ENCODE results near the gene ZC3H18. TPM values are rescaled to one million over a fixed set of nuclear protein-coding genes. Genes with fewer than 3 reads are reported as not detected.

The ZC3H18 gene
- total and polyA plus RNA-seq, 12 donors, result 18.3 to 28.7 (median 22.0) TPM

DNA sequence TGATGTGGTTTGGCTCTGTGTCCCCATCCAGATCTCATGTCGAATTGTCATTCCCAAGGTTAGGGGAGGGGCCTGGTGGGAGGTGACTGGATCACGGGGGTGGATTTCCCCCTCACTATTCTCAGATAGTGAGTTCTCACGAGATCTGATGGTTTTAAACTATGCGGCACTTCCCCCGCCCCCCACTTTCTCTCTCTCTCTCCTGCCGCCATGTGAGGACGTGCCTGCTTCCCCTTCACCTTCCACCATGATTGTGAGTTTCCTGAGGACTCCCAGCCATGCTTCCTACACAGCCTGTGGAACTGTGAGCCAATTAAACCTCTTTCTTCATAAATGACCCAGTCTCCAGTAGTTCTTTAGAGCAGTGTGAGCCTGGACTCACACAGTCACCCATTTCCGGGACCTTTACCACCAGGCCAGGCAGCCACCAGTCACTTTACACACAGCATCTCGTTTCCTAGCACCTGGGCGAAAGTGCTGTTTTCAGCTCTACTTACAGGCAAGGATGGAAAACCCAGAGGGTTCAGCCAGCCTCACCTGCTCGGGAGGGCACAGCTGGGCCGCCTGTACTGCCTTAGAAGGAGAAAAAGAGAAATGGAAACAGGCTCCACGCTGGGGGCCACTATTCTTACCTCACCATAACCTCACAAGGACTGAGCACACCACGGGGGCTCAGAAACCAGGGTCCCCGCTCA is 13.8 kb upstream of the ZC3H18 start:
- 73 to 83% methylated on average over 13 to 15 of the region's 15 CpGs for WGBS, 2 donors
- peaks cover 0 to 10% (median 4%) of the 10 kb centered on the region in 9 donors for H3K4me1 ChIP-seq
- H3K4me3 ChIP-seq, result no peak overlapping the region
- no peak for ATAC-seq
- intact Hi-C loops (cut with DNase I), result loop anchor here in 1 of 10 donors (10.0 kb wide), 1 partner anchor 112 kb away; no protein-coding TSS in a partner anchor
- no peak overlapping the region for H3K27ac ChIP-seq
- DNase-seq, result no peak
- no peaks in the 10 kb centered on the region for H3K36me3 ChIP-seq
- peaks cover 0 to 56% (median 30%) of the 10 kb centered on the region in 7 donors for H3K27me3 ChIP-seq
- TF ChIP-seq, protein P1, sequence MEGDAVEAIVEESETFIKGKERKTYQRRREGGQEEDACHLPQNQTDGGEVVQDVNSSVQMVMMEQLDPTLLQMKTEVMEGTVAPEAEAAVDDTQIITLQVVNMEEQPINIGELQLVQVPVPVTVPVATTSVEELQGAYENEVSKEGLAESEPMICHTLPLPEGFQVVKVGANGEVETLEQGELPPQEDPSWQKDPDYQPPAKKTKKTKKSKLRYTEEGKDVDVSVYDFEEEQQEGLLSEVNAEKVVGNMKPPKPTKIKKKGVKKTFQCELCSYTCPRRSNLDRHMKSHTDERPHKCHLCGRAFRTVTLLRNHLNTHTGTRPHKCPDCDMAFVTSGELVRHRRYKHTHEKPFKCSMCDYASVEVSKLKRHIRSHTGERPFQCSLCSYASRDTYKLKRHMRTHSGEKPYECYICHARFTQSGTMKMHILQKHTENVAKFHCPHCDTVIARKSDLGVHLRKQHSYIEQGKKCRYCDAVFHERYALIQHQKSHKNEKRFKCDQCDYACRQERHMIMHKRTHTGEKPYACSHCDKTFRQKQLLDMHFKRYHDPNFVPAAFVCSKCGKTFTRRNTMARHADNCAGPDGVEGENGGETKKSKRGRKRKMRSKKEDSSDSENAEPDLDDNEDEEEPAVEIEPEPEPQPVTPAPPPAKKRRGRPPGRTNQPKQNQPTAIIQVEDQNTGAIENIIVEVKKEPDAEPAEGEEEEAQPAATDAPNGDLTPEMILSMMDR (IDR thresholded peaks at IDR 0.05), result no peak
- no peaks in the 10 kb centered on the region for H3K9me3 ChIP-seq

DNA sequence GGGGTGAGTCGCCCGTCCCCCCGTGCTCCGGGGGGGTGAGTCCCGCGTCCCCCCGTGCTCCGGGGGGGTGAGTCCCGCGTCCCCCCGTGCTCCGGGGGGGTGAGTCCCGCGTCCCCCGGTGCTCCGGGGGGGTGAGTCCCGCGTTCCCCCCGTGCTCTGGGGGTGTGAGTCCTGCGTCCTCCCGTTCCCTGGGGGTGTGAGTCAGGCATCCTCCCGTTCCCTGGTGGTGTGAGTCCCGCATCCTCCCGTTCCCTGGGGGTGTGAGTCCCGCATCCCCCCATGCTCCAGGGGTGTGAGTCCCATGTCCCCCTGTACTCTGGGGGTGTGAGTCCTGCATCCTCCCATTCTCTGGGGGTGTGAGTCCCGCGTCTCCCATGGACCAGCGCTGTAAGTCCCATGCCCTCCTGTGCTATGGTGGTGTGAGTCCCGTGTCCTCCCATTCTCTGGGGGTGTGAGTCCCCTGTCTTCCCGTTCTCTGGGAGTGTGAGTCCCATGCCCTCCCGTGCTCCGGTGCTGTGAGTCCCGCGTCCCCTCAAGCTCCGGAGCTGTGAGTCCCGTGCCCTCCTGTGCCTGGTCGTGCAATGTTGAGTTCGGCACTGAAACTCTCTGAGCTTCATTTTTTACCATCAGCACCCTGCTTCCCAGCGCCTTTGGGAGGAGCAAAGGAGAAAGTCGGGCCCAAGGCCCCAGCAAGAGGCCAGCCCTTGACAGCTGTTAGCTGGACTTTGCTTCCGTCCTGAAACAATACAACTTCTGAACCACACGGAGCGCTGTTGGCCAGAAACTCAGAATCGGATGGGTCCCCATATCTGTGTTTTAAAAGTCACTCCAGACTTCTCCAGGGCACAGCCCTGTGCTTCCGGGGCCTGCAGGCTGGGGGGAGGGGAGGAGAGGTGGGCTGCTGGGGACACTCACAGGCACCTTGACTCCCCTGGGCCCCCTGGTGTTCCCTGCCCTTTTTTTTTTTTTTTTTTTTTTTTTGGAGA is 11.5 kb upstream of the ZC3H18 start:
- intact Hi-C loops (cut with DNase I), result loop anchor here in 1 of 10 donors (10.0 kb wide), 1 partner anchor 114 kb away; no protein-coding TSS in a partner anchor
- Histone ChIP-seq H3K27ac (no peak overlapping the region), H3K27me3 (peaks cover 0 to 43% (median 27%) of the 10 kb centered on the region in 7 donors), H3K4me1 (peaks cover 0 to 16% (median 8%) of the 10 kb centered on the region in 9 donors), H3K4me3 (no peak overlapping the region), H3K36me3 (no peaks in the 10 kb centered on the region), H3K9me3 (no peaks in the 10 kb centered on the region)
- TF ChIP-seq, protein P1 (IDR thresholded peaks at IDR 0.05), result peak; percentile 18 to 64 (median 53)
- ATAC-seq, result peak; percentile 31 to 82 (median 72)
- WGBS, 2 donors, result 46 to 49% methylated on average over 34 to 44 of the region's 45 CpGs
- DNase-seq, result peak; percentile 61 to 78

DNA sequence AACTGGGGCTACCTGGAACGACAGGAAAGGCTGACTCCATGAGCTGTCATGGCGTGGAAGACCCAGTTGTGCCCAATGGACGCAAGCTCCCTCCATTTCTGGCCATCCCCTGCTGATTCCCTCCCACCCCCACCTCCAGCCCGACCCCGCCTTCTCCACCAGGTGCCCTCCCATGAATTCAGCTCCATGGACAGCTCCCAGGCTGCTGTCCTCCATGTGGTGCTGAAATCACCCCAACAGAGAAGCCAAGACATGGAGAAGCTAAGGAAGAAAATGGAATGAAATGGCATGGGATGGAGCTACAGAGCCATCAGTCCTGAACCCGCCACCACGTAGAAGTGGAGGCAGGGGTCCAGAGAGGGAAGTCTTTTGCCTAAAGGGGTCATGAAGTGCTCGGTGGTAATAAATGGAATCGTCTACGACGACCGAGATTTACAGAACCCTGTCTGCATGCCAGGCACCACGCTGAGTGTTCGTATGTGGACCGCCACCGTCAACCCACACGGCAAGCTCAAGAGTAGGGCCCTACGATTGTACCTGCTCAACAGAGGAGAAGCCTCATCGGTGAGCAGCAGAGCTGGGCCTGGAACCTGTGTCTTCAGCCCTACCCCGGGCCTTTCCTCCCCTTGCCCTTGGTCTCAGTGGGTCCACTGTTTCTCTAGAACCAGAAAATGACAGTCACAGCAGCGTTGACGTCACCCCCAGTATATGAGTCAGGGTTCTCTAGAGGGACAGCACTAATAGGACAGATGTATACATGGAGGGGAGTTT is 9.3 kb upstream of the ZC3H18 start:
- Histone ChIP-seq H3K4me3 (no peak overlapping the region), H3K36me3 (no peaks in the 10 kb centered on the region), H3K9me3 (no peaks in the 10 kb centered on the region), H3K27me3 (peaks cover 0 to 26% (median 19%) of the 10 kb centered on the region in 7 donors), H3K27ac (no peak overlapping the region), H3K4me1 (peaks cover 0 to 16% (median 8%) of the 10 kb centered on the region in 9 donors)
- 62 to 63% methylated on average over 22 of the region's 22 CpGs for WGBS, 2 donors
- no peak for ATAC-seq
- TF ChIP-seq, protein P1 (IDR thresholded peaks at IDR 0.05), result no peak
- intact Hi-C loops (cut with DNase I), result loop anchor here in 3 of 10 donors (2.0 to 10.0 kb wide), 3 partner anchors 114 to 118 kb away; no protein-coding TSS in a partner anchor
- DNase-seq, result no peak
